GM18868 (cell line): Measurements from ENCODE around the gene ATG9B.

Experiments
- ATAC-seq: cut with Tn5 transposase; IDR thresholded peaks from one replicate; pipeline ENCODE4 v1.9.1; 2021; ENCODE audit warnings: mild to moderate bottlenecking, moderate library complexity; ENCODE audit not compliant: unreplicated experiment

Gene ATG9B

GRCh38 chr7:150983893-150984368 is 40.4 kb downstream of the ATG9B start:
- ATAC-seq = no peak

GRCh38 chr7:150982351-150982750 is 41.9 kb downstream of the ATG9B start:
- no peak for ATAC-seq

- ATAC-seq = no peak
Measured at GRCh38 chr7:150981644-150982043, 42.6 kb downstream of the ATG9B start.

- no peak for ATAC-seq
Measured at GRCh38 chr7:150980663-150981062, 43.6 kb downstream of the ATG9B start.

GRCh38 chr7:150979713-150980390 is 44.4 kb downstream of the ATG9B start:
- no peak for ATAC-seq

GRCh38 chr7:150978126-150978789 is 46.0 kb downstream of the ATG9B start, which contains the start of gene KCNH2:
Gene KCNH2, minus strand, starts transcription at chr7:150978321. Its CDS starts 408 bp downstream, at chr7:150977913.
- ATAC-seq = no peak

- no peak for ATAC-seq
Measured at GRCh38 chr7:150977382-150978125, 46.7 kb downstream of the ATG9B start.

- no peak for ATAC-seq
Measured at GRCh38 chr7:150976529-150977381, 47.5 kb downstream of the ATG9B start.

GRCh38 chr7:150975536-150976319 is 48.6 kb downstream of the ATG9B start:
- ATAC-seq = no peak

GRCh38 chr7:150974468-150975391 is 49.6 kb downstream of the ATG9B start:
- ATAC-seq = no peak

- no peak for ATAC-seq
Measured at GRCh38 chr7:150973571-150974451, 50.5 kb downstream of the ATG9B start.

- no peak for ATAC-seq
Measured at GRCh38 chr7:150972741-150973140, 51.6 kb downstream of the ATG9B start.

GRCh38 chr7:150972023-150972468 is 52.2 kb downstream of the ATG9B start:
- ATAC-seq = no peak

- ATAC-seq = no peak
Measured at GRCh38 chr7:150971242-150972022, 52.9 kb downstream of the ATG9B start.

GRCh38 chr7:150970424-150970823 is 53.9 kb downstream of the ATG9B start:
- ATAC-seq = no peak

- ATAC-seq = no peak
Measured at GRCh38 chr7:150969475-150969874, 54.8 kb downstream of the ATG9B start.

GRCh38 chr7:150968734-150969372 is 55.4 kb downstream of the ATG9B start:
- ATAC-seq = no peak
